Small intestine (tissue), 7 donors: ENCODE data around the gene WDHD1. TPM values are rescaled to one million over a fixed set of nuclear protein-coding genes. Genes with fewer than 3 reads are reported as not detected.
"Not testable (repeated sequence)": the region's sequence is repeated elsewhere in the genome, so short reads cannot be mapped to it uniquely, and the experiment has no call there.

Experiments
- DNase-seq, 2 donors: peaks; one replicate each; pipeline versions ENCODE4 v3.0.0 to v3.0.0-alpha.2; 2013
- FAIRE-seq: peaks from 2 replicates; lab custom pipeline; 2012; peaks lifted over from hg19 to GRCh38; lab: Jason Lieb, UNC
- H3K27ac ChIP-seq, 3 donors: one replicate each; pipeline ENCODE4 v1.5.1; 2013; ENCODE audit warnings: low read length in 2 of 3, mild to moderate bottlenecking in 2 of 3, control low read depth in 1 of 3, inconsistent platforms in 1 of 3, low read depth in 1 of 3, moderate library complexity in 1 of 3
- H3K27me3 ChIP-seq, 3 donors: one replicate each; pipeline ENCODE4 v1.6.1; 2013; ENCODE audit warnings: low read length in 3 of 3, inconsistent platforms in 1 of 3; ENCODE audit not compliant: control insufficient read depth in 3 of 3, insufficient read depth in 3 of 3
- H3K36me3 ChIP-seq, 3 donors: one replicate each; pipeline ENCODE4 v1.6.1; 2013; ENCODE audit warnings: low read length in 3 of 3, inconsistent platforms in 1 of 3, low read depth in 1 of 3, mild to moderate bottlenecking in 1 of 3, moderate library complexity in 1 of 3; ENCODE audit not compliant: control insufficient read depth in 3 of 3, insufficient read depth in 2 of 3
- H3K4me1 ChIP-seq, 3 donors: one replicate each; pipeline ENCODE4 v1.6.1; 2013; ENCODE audit warnings: low read length in 2 of 3, inconsistent platforms in 1 of 3, low read depth in 1 of 3, mild to moderate bottlenecking in 1 of 3, moderate library complexity in 1 of 3; ENCODE audit not compliant: control insufficient read depth in 3 of 3, insufficient read depth in 2 of 3
- H3K4me3 ChIP-seq, 3 donors: one replicate each; pipeline ENCODE4 v1.5.1; 2013; ENCODE audit warnings: low read length in 3 of 3, control low read depth in 1 of 3, inconsistent platforms in 1 of 3, low read depth in 1 of 3, mild to moderate bottlenecking in 1 of 3, moderate library complexity in 1 of 3
- H3K9me3 ChIP-seq, 2 donors: one replicate each; pipeline ENCODE4 v1.6.1; 2013; ENCODE audit warnings: low read depth in 1 of 2, low read length in 1 of 2; ENCODE audit not compliant: control insufficient read depth in 2 of 2, insufficient read depth in 1 of 2
- WGBS, 3 donors: extraction: QIAGEN DNeasy Blood & Tissue Kit; methylation state at CpG; one replicate each; pipeline ENCODE4 v1.1.7; 2013; 5-methylcytosine and 5-hydroxymethylcytosine counted together
- polyA plus RNA-seq, 4 donors: library from polyadenylated mRNA; stranded (reverse) in 3 of 4; unstranded in 1 of 4; fragments of 200-250 nt in 3 of 4; fragments of 120-200 nt in 1 of 4; gene quantifications; one replicate each; pipeline versions ENCODE4 v1.2.1 to v1.2.3, GENCODE V29; 2013
- donor health status: healthy with polysubstance abuse.
- donor health status: control.
- donor health status: control.
- donor health status: Bipolar disorder and iron deficiency.
- donor health status: healthy.

WDHD1 gene
- polyA plus RNA-seq, 4 donors, result 0.45 to 9.7 (median 2.0) TPM

GRCh38 chr14:54926570-54926969 is 100.3 kb downstream of the WDHD1 start:
- H3K4me3 ChIP-seq, H3K4me1 ChIP-seq, H3K27ac ChIP-seq, H3K36me3 ChIP-seq, H3K9me3 ChIP-seq, DNase-seq, FAIRE-seq, H3K27me3 ChIP-seq: not testable (repeated sequence)
- WGBS, 3 donors, result 92 to 94% (median 94%) methylated on average over 5 of the region's 5 CpGs

DNA sequence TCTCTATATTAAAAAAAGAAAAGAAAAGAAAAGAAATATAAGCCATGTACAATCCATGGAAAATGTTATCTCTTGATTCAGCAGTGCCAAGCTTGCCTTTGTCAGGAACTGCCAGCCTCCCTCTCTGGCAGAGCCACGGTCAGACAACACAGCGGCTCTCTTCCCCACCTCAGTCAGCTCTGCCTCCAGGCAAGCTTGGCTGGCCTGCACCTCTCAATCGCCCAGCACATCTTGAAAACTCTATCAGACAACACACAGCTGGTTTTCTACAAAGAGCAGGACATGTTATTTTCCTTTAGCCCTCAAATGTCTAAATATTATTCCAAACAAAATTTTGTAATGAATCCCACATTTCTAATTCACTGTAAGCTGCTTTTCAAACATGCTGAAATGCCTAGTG is 104.3 kb downstream of the WDHD1 start:
- WGBS, 3 donors, result 74 to 89% (median 84%) methylated on average over 3 of the region's 3 CpGs
- no peak overlapping the region for H3K4me3 ChIP-seq
- no peak overlapping the region for H3K27ac ChIP-seq
- FAIRE-seq (no peak), DNase-seq (no peak)
- H3K4me1 ChIP-seq, result no peaks in the 10 kb centered on the region
- H3K27me3 ChIP-seq, result no peaks in the 10 kb centered on the region
- H3K36me3 ChIP-seq, result no peaks in the 10 kb centered on the region
- no peaks in the 10 kb centered on the region for H3K9me3 ChIP-seq

GRCh38 chr14:54920052-54920451 is 106.8 kb downstream of the WDHD1 start:
- Histone ChIP-seq H3K27ac (no peak overlapping the region), H3K4me3 (no peak overlapping the region), H3K4me1 (no peaks in the 10 kb centered on the region), H3K27me3 (no peaks in the 10 kb centered on the region), H3K9me3 (no peaks in the 10 kb centered on the region), H3K36me3 (no peaks in the 10 kb centered on the region)
- no peak for DNase-seq
- no peak for FAIRE-seq
- 29 to 60% (median 50%) methylated on average over 1 of the region's 1 CpG for WGBS, 3 donors

DNA sequence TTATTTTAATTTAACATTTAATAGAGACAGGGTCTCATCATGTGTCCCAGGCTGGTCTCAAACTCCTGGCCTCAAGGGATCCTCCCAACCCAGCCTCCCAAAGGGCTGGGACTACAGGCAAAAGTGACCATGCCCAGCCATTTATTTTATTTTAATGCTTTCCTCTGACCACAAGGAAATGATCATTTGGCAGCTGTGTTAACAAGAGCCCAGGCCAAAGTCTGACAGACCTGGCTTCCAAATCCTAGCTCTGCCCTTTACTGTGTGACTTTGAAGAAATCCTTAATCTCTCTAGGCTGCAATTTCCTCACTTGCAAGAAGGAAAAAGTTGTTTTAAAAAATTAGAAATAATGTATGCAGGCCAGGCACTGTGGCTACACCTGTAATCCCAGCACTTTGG is 107.6 kb downstream of the WDHD1 start:
- no peak for DNase-seq

GRCh38 chr14:54918427-54918826 is 108.5 kb downstream of the WDHD1 start:
- no peaks in the 10 kb centered on the region for H3K36me3 ChIP-seq
- no peak for DNase-seq
- H3K27me3 ChIP-seq, result no peaks in the 10 kb centered on the region
- no peaks in the 10 kb centered on the region for H3K4me1 ChIP-seq
- H3K27ac ChIP-seq, result no peak overlapping the region
- 82 to 86% (median 84%) methylated on average over 5 of the region's 5 CpGs for WGBS, 3 donors
- FAIRE-seq, result no peak
- H3K4me3 ChIP-seq, result no peak overlapping the region
- H3K9me3 ChIP-seq, result no peaks in the 10 kb centered on the region

More for the DNA sequence above, 107.6 kb downstream of the WDHD1 start:
- no peak overlapping the region for H3K4me3 ChIP-seq
- FAIRE-seq, result no peak
- no peaks in the 10 kb centered on the region for H3K36me3 ChIP-seq
- no peaks in the 10 kb centered on the region for H3K27me3 ChIP-seq
- H3K27ac ChIP-seq, result no peak overlapping the region
- H3K9me3 ChIP-seq, result no peaks in the 10 kb centered on the region
- H3K4me1 ChIP-seq, result no peaks in the 10 kb centered on the region

GRCh38 chr14:54916101-54916500 is 110.8 kb downstream of the WDHD1 start:
- no peak overlapping the region for H3K27ac ChIP-seq
- H3K4me3 ChIP-seq, result no peak overlapping the region
- FAIRE-seq, result no peak
- 92 to 100% (median 93%) methylated on average over 1 of the region's 1 CpG for WGBS, 3 donors
- DNase-seq, result no peak
- H3K4me1 ChIP-seq, result no peaks in the 10 kb centered on the region
- no peaks in the 10 kb centered on the region for H3K36me3 ChIP-seq
- H3K27me3 ChIP-seq, result no peaks in the 10 kb centered on the region
- H3K9me3 ChIP-seq, result no peaks in the 10 kb centered on the region

GRCh38 chr14:54909817-54910558 is 116.9 kb downstream of the WDHD1 start:
- H3K27me3 ChIP-seq, result no peaks in the 10 kb centered on the region
- DNase-seq, result no peak
- FAIRE-seq, result no peak
- H3K4me1 ChIP-seq, result no peaks in the 10 kb centered on the region
- WGBS, 3 donors, result 90 to 95% (median 94%) methylated on average over 5 of the region's 5 CpGs
- H3K27ac ChIP-seq, result no peak overlapping the region
- no peak overlapping the region for H3K4me3 ChIP-seq
- H3K36me3 ChIP-seq, result no peaks in the 10 kb centered on the region
- H3K9me3 ChIP-seq, result no peaks in the 10 kb centered on the region

- not testable (repeated sequence) for H3K27ac ChIP-seq, H3K9me3 ChIP-seq, H3K4me1 ChIP-seq, H3K27me3 ChIP-seq, H3K36me3 ChIP-seq, H3K4me3 ChIP-seq, FAIRE-seq
- WGBS, 3 donors, result 27 to 69% (median 58%) methylated on average over 4 of the region's 4 CpGs
- peak; percentile 32 to 65 for DNase-seq
Measured at GRCh38 chr14:54908973-54909372, 117.9 kb downstream of the WDHD1 start.

DNA sequence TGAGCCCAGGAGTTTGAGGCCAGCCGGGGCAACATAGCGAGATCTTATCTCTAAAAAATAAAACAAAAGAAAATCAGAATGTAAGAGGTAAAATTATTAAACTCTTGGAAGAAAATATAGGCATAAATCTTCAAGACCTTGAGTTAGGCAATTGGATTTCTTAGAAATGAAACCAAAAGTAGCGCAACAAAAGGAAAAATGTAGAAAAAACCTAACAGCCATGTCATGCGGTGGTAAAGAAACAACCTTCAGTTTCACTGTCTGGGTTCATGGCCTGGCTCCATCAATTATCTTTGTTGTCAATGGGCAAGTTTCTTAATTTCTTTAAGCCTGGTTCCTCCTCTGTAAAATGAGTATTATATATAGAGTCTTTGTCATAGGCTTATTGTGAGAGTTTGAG is 118.7 kb downstream of the WDHD1 start:
- Histone ChIP-seq H3K27me3 (no peaks in the 10 kb centered on the region), H3K4me3 (no peak overlapping the region), H3K4me1 (no peaks in the 10 kb centered on the region), H3K36me3 (no peaks in the 10 kb centered on the region), H3K27ac (no peak overlapping the region), H3K9me3 (no peaks in the 10 kb centered on the region)
- FAIRE-seq, result no peak
- DNase-seq, result peak; percentile 16 to 26
- WGBS, 3 donors, result 59 to 73% (median 62%) methylated on average over 4 of the region's 4 CpGs
